GM12892 (cell line): ENCODE results near the gene CD40.

Source experiments
- POLR2A ChIP-seq: IDR thresholded peaks from 2 replicates; pipeline ENCODE4 v1.6.1; 2011; ENCODE audit warnings: low read depth, low read length, control low read depth
- POLR2AphosphoS5 ChIP-seq: IDR thresholded peaks from 2 replicates; pipeline ENCODE4 v1.6.1; 2011; ENCODE audit warnings: low read depth, low read length, control low read depth
- TAF1 ChIP-seq: IDR thresholded peaks from 2 replicates; pipeline ENCODE4 v1.6.1; 2011; ENCODE audit warnings: low read depth, mild to moderate bottlenecking, control low read depth, low read length, borderline replicate concordance

DNA sequence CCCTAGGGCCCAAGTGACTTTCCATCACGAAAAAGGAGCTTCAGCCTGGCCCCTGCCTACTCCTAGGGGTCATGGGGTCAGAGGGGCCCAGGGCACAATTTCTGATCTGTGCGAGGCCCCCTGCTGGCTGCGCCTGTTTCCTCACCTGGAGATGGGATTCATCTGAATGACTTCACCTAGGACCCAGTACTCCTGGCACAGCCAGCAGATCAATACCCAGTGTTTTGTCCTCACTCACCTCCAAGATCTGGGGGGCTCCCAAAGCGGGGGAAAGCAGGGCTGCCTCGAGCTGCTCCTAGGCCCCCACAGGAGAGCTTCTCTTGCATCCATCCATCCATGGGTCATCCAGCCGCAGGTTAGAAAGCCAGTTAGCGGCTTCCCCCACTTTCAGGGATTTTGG is 33.8 kb downstream of the CD40 start:
- TF ChIP-seq POLR2A (no peak), POLR2AphosphoS5 (no peak), TAF1 (no peak)
